GM21367 (cell line): ENCODE measurements around the gene CEP85L.

Source experiments
- ATAC-seq: cut with Tn5 transposase; IDR thresholded peaks from one replicate; pipeline ENCODE4 v1.9.1; 2021; ENCODE audit not compliant: unreplicated experiment

Gene CEP85L

DNA sequence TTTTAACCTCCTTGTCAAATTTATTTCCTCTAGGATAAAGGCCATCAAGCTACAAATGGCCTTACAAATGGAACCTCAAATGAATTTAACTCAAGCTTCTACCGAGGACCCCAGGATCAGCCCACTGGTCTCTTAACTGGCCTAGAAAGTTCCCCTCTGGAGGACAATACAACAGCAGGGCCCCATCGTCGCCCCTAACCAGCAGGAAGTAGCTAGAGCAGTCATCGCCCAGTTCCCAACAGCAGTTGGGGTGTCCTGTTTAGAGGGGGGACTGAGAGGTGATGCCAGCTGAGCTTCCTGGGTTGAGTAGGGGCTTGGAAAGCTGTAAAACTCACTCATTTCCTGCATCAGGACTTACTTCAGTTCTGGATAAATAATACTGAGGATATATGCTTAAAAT, 25.6 kb downstream of the CEP85L start:
- ATAC-seq: no peak

DNA sequence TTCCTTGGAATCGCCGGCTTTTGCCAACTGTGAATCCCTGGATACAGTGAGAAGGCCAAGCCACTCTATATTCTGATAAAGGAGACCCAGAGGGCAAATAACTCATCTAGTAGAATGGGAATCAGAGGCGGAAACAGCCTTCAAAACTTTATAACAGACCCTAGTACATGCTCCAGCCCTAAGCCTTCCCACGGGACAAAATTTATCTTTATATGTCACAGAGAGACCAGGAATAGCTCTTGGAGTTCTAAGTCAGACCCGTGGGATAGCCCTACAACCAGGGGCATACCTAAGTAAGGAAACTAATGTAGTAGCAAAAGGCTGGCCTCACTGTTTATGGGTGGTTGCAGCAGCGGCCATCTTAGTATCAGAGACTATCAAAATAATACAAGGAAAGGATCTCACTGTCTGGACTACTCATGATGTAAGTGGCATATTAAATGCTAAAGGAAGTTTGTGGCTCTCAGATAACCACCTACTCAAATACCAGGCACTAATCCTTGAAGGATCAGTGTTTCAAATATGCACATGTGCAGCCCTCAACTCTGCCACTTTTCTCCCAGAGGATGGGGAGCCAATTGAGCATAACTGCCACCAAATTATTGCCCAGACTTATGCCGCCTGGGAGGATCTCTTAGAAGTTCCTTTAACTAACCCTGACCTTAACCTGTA, 29.5 kb downstream of the CEP85L start:
- no peak for ATAC-seq

DNA sequence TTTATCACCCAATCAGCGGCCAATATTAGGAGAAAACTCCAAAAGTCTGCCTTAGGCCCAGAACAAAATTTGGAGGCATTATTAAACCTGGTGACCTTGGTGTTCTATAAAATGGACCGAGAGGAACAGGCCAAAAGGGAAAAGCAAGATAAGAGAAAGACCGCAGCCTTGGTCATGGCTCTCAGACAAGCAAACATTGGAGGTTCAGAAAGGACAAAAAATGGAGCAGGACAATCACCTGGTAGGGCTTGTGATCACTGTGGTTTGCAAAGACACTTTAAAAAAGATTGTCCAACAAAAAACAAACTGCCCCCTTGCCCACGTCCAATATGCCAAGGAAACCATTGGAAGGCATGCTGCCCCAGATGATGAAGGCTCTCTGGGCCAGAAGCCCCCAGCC, 31.2 kb downstream of the CEP85L start:
- no peak for ATAC-seq

DNA sequence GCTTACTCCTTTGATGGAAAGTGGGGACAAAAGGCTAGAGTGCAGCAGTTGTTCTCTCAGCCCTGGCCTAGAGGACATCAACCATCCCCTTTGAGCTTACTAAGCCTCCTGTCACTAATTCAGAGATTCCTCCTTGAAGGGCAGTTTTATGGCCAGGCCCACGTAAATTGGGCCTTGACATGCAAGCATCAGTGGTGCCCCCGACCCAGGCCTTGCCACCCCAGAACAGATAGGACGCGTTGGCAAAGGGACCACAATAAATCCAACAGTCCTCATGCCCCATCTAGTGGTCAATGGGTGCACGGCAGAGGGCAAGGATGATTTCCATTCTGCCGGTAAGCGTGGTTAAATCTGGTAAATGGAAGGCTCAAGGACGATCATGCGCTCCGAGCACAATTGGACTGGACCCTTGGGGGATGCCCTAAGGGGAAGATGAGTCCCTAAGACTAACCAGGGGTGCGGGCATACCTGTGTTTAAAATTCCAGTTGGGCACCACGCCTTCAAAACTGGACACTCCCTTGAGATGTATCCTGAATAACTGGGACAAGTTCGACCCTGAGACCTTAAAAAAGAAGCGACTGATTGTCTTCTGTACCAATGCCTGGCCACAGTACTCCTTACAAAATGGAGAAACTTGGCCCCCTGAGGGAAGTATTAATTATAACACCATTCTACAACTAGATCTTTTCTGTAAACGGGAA, 32.6 kb downstream of the CEP85L start:
- peak; percentile 87 for ATAC-seq

DNA sequence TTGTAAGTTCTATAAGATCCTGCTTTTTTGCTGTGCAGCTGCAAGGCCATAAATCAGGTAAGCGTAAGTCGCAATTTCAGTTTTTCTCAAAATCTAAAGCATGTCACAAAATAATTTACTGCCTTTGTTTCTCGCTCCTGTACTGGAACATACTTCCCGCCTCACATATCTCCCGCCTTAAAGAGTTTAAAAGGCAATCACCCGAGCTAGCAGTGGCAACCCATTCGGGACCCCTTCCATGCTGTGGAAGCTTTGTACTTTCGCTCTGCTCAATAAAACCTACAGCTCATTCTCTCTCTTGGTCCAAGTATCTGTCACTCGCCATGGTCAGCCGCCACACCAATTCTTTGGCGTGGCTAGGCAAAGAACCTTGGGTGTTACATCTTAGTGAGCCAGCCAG, 34.0 kb downstream of the CEP85L start:
- no peak for ATAC-seq

DNA sequence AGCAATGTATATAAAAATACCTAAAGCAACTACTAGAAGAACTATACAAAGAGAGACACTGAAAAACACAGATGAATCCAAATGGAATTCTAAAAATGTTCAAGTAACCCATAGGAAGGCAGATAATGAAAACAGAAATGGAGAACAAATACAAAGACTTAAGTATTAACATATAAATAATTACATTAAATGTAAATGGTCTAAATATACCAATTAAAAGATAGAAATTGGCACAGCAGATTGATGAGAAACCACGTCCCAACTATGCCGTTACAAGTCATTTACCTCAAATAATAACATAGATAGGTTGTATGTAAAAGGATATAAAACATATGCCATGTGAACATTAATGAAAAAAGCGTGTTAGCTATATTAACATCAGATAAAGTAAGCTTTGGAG, 40.1 kb downstream of the CEP85L start:
- no peak for ATAC-seq

DNA sequence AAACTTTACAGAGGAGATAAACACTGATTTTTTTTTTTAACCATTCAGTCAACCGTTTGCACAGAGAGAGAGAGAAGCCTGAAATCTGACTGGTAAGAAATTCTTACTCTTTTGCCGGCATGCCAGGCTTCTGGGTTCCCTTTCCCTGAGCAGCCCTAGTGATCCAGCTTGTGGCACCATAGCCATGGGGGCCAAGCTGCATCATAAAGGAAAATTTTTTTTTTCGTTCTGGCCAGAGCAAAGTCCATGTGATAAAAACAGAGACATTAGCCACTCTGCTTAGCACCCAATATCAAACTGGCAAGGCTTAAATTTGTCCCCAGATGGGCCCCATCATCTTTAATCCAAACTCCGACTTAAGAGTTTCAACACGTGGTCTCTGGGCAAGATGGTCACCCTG, 44.5 kb downstream of the CEP85L start:
- ATAC-seq: no peak

DNA sequence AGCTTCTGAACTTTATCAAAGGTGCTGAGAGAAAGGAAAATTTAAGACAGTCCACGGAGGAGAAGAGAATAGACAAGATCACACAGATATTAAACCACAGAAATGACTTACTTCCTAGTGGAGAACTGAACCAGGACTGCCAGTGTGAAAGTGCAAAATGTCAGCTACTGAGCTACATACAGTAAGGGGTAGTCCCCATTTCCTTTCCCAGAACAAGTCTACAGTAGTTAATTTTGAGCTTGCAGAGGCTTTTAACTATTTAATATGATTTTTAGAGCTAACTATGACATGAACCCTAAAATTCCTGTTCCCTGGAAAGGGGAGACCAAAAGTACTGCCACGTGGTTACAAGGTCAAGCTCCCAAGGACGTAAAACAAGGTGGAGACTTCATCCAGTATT, 45.1 kb downstream of the CEP85L start:
- no peak for ATAC-seq

DNA sequence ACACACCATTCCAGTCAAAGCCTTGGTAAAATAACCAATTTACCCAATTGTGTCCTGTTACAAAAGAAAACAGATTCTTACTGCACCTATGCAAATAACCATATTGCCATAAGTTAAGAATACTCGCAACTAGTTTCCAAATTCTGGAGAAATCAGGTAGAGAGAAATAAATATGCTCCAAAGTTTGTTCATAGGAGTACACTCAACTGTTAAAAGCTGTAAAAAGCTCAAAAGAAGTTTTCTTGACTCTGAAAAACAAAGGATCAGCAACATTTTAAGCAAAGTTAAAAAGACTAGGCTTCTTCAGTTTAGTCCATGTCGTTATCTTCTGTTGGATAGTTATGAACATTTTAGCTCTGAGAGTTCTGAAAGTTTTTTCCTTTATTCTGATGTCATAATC, 48.0 kb downstream of the CEP85L start:
- ATAC-seq: no peak

DNA sequence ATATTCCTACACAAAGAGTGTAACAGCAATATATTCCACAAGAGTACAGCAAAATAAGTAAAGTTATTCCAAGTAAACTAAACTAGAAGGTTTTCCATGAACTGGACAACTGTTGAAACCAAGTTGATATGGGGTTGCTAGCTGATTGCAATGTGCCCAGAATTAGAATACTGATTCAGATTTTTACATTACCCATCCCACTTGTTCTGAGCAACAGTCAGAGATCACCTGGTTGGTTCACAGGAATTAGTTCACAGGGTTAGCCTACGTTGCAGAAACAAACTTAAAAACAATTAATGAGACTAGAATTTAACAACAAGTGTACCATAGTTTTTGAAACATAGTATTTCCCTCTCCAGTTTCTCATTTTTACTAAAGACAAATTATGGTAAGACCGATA, 49.1 kb downstream of the CEP85L start:
- no peak for ATAC-seq

DNA sequence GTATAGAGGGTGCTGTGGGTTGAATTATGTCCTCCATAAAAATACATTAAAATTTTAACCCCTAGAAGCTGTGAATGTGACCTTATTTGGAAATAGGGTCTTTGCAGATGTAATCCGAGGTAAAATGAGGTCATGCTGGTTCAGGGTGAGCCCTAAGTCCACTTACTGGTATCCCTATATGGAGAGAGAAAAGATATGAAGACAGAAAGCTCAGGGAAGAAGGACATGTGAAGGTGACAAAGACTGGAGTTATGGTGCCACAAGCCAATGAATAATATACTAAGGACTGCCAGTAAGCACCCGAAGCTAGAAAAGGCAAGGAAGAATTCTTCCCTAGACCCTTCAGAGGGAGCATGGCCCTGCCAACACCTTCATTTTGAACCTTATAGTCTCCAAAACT, 53.1 kb downstream of the CEP85L start:
- no peak for ATAC-seq

DNA sequence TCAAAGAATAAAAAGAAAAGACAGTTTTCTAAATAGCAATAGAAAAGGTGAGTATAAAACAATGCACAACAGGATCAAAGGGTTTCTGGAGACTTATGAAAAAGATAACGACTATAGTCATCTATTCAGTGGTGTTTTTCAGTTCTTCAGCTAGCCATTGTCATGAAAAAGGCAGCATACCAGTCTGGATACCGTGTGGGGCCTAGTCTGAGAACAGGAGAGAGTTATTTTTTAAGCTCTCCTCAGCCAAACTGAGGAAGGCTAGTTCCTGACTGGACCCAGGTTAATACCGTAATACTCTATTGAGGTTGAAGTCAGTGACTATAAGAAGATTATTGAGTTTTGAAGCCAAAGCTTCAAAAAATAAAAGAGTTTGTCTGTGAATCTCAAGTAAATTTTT, 53.8 kb downstream of the CEP85L start:
- ATAC-seq: no peak

DNA sequence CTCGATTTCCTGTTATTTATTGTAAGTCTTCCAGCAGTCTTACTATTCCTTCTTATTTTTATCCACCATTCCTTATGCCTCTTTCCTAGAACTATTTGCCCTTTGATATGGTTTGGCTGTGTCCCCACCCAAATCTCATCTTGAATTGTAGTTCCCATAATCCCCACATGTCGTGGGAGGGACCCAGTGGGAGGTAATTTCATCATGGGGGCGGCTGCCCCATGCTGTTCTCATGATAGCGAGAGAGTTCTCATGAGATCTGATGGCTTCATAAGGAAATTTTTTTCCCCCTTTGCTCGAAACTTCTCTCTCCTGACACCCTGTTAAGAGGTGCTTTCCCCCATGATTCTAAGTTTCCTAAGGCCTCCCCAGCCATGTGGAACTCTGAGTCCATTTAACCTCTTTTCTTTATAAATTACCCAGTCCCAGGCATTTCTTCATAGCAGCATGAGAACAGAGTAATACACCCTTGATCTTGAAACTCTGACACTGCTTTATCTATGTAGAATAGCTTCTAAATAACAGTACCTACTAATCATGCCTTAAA, 54.5 kb downstream of the CEP85L start:
- no peak for ATAC-seq

DNA sequence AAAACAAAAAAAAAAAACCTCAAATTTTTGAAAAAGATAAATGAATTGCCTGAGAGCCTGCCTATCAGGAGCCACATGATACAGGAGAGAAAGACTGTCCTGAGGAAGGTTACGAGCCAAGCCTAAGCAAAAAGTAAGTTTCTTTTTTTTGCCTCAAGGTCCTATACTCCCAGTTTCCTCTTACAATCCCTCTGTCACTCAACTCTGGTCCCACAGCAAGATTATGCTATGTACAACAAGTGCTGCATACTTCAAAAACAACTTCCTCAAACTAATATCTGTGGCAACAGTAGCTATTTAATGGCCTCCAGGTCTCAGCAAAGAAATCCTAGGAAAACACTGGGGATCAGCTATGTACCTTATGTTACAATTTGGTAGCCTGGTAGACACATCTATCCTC, 56.5 kb downstream of the CEP85L start:
- no peak for ATAC-seq

DNA sequence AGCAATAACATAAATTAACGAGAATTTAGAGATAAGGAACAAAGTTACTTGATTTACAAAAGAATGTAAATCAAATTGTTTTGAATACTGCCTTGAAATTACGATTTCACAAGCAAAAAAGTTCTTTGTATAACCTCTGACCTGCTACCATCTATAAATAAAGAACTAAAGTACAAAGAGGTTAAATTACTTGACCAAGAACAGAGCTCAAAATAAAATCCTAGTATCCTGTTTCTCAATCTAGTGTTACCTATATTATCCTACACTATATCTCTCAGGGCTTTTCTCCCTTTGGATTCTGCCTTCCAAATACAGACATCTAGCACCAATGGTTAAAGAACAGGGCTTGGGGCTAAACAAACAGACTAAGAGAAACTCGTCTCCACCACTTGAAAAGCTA, 59.5 kb downstream of the CEP85L start:
- no peak for ATAC-seq

DNA sequence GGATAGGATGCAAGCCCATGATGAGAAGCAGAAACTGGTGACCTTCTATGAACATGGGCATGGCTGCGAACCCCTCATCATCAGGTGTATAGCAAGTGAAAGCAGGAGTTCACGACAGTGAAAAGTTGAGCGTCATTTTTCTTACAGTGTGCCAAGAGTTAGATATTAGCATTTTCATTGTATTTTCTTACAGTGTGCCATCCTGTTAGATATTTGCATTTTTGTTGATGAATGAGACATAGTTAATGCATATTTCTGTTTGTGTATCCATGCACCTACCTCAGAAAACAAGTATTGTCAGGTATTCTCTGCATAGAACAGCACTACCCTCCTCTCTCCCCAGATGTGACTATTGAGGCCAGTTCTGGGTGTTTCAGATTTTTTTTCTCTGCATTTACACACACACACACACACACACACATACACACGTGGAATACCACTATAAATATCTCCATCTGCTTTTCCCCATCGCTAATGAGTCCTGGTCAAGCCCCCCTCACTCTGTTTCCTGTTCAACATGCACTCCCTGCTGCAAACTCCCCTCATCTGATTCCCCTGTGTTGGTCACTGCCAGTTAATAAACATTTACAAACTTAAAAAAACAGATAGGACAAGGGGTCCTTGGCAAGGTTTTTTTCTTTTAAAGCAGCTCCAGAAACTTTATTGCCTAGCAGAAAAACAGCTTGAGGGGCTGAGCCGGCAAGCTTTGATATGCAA, 61.6 kb downstream of the CEP85L start:
- no peak for ATAC-seq

DNA sequence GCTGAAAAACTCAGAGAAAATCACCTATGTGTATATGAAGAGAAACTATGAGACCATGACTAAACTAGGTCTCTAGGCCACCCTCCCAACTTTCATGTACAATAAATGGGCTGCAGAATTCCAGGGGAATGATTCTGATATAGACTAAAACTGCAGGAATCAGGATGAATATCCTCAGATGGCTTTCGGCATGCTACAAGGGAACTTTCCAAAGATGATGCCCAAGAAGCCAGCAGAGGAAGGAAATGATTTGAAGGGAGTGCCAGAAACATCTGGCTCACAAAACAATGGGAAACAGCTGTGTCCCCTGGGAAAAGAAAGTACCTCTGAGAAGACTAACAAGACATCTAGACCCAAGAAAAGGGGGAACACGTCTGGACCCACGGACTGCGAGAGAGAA, 62.2 kb downstream of the CEP85L start:
- no peak for ATAC-seq

DNA sequence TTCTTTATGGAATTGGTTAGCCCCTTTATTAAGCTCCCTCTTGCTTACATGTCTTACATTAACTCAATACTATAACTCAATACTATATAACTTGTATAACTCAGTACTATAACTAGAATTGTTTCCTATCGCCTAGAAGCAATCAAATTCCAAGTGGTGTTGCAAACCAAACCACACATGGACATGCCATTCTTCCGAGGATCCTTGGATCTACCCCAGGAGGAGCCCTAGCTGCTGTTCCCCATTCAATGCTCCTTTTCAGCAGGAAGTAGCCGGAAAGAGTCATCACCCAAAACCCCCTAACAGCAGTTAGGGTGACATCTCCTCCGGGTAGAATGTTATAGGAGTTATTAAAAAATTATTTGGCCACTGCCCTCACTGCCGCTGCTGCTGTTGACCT, 62.8 kb downstream of the CEP85L start:
- no peak for ATAC-seq

DNA sequence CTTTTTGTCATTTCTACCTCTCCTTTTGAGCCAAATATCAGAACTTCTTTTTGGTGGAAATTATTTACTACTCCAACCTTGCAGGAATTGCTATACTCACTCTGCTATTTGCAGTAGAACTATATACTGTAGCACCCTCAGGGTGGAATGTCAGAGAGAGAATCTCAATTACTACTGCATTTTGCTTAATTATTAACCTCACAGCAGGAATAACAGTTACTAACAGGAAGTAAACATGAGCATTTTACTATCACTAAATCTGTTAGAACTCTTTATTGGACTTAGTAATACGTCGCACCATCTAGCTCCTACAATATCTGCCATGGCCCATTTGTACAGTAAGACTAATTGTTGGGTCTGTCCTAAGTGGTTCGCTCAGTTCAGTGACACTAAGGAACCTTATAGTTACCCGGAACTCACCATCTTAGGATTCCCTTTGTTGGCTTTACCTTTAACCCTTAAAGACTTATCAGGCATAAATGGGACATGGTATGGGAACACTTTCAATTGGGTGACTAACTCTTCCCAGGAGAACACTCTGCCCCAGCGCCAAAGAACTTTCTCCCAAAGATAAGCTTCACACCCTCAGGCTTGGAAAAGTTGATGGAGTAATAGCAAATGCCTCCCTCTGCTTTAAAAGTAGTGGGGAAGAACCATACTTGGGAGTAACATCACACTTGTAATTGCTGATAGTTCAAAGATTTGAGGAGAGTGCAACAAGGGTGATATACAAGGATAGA, 64.5 kb downstream of the CEP85L start:
- no peak for ATAC-seq

DNA sequence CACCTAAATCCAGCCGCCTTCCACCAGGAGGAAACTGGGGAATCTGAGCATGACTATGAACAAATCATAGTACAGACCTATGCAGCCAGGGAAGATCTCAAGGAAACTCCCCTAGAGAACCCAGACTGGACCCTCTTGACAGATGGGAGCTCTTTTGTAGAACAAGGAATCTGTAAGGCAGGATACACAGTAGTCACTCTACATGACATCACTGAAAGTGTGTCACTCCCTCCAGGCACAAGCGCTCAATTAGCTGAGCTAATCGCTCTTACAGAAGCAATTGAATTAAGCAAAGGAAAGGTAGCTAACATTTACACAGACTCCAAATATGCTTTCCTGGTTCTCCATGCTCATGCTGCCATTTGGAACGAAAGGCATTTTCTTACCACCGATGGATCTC, 66.5 kb downstream of the CEP85L start:
- no peak for ATAC-seq

DNA sequence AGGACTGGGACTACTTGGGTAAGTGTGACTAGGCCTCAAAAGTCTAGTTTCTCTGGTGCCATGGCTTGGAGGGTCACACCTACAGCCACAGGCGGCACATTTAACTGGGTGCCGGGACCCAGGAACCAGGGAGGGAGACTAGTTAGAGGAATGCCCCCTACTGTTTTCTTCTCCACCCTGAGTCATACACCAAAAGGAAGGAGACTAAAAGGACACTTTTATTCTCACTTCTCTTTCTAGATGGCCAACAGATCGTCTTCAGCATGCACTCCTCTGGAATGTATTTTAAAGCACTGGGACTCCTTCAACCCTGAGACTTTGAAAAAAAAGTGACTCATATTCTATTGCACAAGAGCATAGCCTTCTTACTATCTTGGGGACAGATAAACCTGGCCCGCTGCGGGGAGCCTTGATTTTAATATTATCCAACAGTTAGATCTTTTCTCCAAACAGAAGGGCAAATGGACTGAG, 69.9 kb downstream of the CEP85L start:
- ATAC-seq: no peak
